GM21390 (cell line): ENCODE results near the gene SRM.
"Not testable (repeated sequence)": the region's sequence is repeated elsewhere in the genome, so short reads cannot be mapped to it uniquely, and the experiment has no call there.

Source experiments
- ATAC-seq: cut with Tn5 transposase; IDR thresholded peaks from one replicate; pipeline ENCODE4 v1.9.1; 2021; ENCODE audit not compliant: unreplicated experiment

SRM gene

DNA sequence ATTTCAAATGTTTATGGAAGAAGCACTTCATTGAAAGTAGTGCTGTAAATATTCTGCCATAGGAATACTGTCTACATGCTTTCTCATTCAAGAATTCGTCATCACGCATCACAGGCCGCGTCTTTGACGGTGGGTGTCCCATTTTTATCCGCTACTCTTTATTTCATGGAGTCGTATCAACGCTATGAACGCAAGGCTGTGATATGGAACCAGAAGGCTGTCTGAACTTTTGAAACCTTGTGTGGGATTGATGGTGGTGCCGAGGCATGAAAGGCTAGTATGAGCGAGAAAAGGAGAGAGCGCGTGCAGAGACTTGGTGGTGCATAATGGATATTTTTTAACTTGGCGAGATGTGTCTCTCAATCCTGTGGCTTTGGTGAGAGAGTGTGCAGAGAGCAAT lies 36.6 kb downstream of the SRM start:
- no peak for ATAC-seq

GRCh38 chr1:11019971-11020370 lies 39.8 kb downstream of the SRM start:
- no peak for ATAC-seq

- ATAC-seq = not testable (repeated sequence)
These were observed 40.5 kb downstream of the SRM start for GRCh38 chr1:11019358-11019757.

- peak; percentile 2 for ATAC-seq
These were observed 46.7 kb downstream of the SRM start for GRCh38 chr1:11013160-11013531.

DNA sequence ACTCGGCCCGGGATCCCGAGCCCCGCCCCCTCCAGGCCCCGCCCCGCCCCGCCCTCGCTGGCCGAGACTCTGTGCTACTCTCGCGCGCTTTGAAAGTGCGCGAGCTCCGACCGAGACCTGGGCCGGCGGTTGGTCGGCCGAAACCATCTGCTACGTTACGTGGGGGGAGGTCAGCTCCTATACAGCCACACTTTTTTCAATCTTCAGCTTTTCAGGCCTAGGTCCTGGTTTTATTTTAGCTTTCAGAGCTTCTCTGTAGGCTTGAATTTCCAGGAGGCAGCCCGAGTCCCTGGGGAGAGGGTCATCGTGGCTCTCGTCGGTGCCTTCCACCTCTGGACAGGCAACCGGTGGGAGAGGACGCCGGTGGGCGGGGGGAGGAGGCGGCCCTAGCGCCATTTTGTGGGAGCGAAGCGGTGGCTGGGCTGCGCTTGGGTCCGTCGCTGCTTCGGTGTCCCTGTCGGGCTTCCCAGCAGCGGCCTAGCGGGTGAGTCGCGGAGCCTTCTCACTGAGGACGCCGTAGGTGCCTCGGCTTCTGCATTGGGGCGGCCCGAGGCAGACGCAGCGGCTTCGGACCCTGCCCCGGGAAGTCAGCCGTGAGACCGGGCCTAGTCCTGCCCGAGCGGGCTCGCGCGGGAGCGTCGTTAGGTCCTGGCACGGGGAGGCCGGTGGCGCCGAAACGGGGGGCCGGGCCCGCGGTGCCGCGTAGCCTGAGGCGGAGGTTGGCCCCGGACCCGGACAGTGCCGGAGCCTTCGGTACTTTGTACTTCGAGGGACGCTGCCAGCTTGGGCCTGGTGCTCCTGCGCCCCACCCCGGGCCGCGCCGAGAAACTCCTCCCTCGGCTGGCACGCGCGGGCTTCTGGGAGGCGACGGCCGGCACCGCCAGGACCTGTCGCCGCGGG lies 47.3 kb downstream of the SRM start, which contains the start of gene TARDBP:
Gene TARDBP (plus strand): TSS at position 395 of the 900 bp plus-strand sequence. CDS start 1,074 bp downstream, outside the sequence.
- ATAC-seq = peak; percentile 79
